WERI-Rb-1 (cell line): ENCODE results near the gene GIMAP5.

Experiments
- DNase-seq: peaks from one replicate; pipeline ENCODE4 v3.0.0-alpha.2; 2020
- H3K27ac ChIP-seq: fragments of 250-450 bp; sonication (Bioruptor Pico); 2 replicates; pipeline ENCODE4 v1.5.1; 2020; ENCODE audit warnings: mild to moderate bottlenecking, moderate library complexity
- H3K27me3 ChIP-seq: fragments of 250-450 bp; sonication (Bioruptor Pico); 2 replicates; pipeline ENCODE4 v1.5.1; 2021; ENCODE audit warnings: mild to moderate bottlenecking, low read depth, moderate library complexity; ENCODE audit not compliant: insufficient read depth, severe bottlenecking
- H3K36me3 ChIP-seq: fragments of 250-450 bp; sonication (Bioruptor Pico); 2 replicates; pipeline ENCODE4 v1.5.1; 2020; ENCODE audit warnings: mild to moderate bottlenecking, moderate library complexity
- H3K4me3 ChIP-seq: 2 replicates; pipeline ENCODE4 v1.5.1; 2011; ENCODE audit warnings: low read depth, mild to moderate bottlenecking, control low read depth, low read length
- H3K9me3 ChIP-seq: fragments of 250-450 bp; sonication (Bioruptor Pico); 2 replicates; pipeline ENCODE4 v1.5.1; 2021; ENCODE audit warnings: mild to moderate bottlenecking, moderate library complexity; ENCODE audit not compliant: severe bottlenecking
- CTCF ChIP-seq: IDR thresholded peaks from 2 replicates; pipeline ENCODE4 v1.5.1; 2011; ENCODE audit warnings: low read depth, mild to moderate bottlenecking, control low read depth, inconsistent platforms, low read length

The GIMAP5 gene

GRCh38 chr7:150731916-150732315, 5.3 kb upstream of the GIMAP5 start:
- Histone ChIP-seq H3K9me3 (peaks cover under 1% of the 10 kb centered on the region), H3K36me3 (no peaks in the 10 kb centered on the region), H3K27ac (no peak overlapping the region)

GRCh38 chr7:150732786-150733481, 4.3 kb upstream of the GIMAP5 start:
- no peak overlapping the region for H3K27ac ChIP-seq
- no peaks in the 10 kb centered on the region for H3K36me3 ChIP-seq
- no peak for DNase-seq
- H3K27me3 ChIP-seq, result peaks cover 2% of the 10 kb centered on the region
- H3K4me3 ChIP-seq, result no peak overlapping the region
- H3K9me3 ChIP-seq, result no peaks in the 10 kb centered on the region
- TF ChIP-seq CTCF, result no peak

More at GRCh38 chr7:150731916-150732315, 5.3 kb upstream of the GIMAP5 start:
- no peak for TF ChIP-seq CTCF
- no peak for DNase-seq
- peaks cover 2% of the 10 kb centered on the region for H3K27me3 ChIP-seq
- no peak overlapping the region for H3K4me3 ChIP-seq

- TF ChIP-seq CTCF, result no peak
- Histone ChIP-seq H3K36me3 (no peaks in the 10 kb centered on the region), H3K4me3 (no peak overlapping the region), H3K9me3 (no peaks in the 10 kb centered on the region), H3K27ac (no peak overlapping the region), H3K27me3 (peaks cover 2% of the 10 kb centered on the region)
- no peak for DNase-seq
Observed at GRCh38 chr7:150733482-150734095, 3.6 kb upstream of the GIMAP5 start.

- no peak for TF ChIP-seq CTCF
- H3K27me3 ChIP-seq, result peaks cover 2% of the 10 kb centered on the region
Observed at GRCh38 chr7:150734254-150734653, 3.0 kb upstream of the GIMAP5 start.

GRCh38 chr7:150735596-150736358, 1.4 kb upstream of the GIMAP5 start:
- Histone ChIP-seq H3K27me3 (peaks cover 2% of the 10 kb centered on the region), H3K9me3 (no peaks in the 10 kb centered on the region), H3K4me3 (no peak overlapping the region), H3K27ac (no peak overlapping the region), H3K36me3 (no peaks in the 10 kb centered on the region)
- no peak for TF ChIP-seq CTCF
- no peak for DNase-seq

More at GRCh38 chr7:150734254-150734653, 3.0 kb upstream of the GIMAP5 start:
- Histone ChIP-seq H3K27ac (no peak overlapping the region), H3K4me3 (no peak overlapping the region), H3K36me3 (no peaks in the 10 kb centered on the region), H3K9me3 (no peaks in the 10 kb centered on the region)
- DNase-seq, result no peak
